Muscle of arm (tissue), 12 donors: ENCODE measurements around the gene ZBTB7B. TPM values are rescaled to one million over a fixed set of nuclear protein-coding genes. Genes with fewer than 3 reads are reported as not detected.
A peak's percentile ranks its signal among the peaks of the same experiment; 100 is the strongest.

Source experiments
- DNase-seq: peaks from one replicate; pipeline ENCODE4 v3.0.0-alpha.2; 2013
- polyA plus RNA-seq, 12 donors: library from polyadenylated mRNA; unstranded; fragments of 120-200 nt; gene quantifications; one replicate each; pipeline ENCODE4 v1.2.1, GENCODE V29; 2013; ENCODE audit not compliant: insufficient read length in 12 of 12

Gene ZBTB7B
- polyA plus RNA-seq, 12 donors, result 3.9 to 32.4 (median 8.5) TPM; not detected in 1

GRCh38 chr1:155035936-155036335, 33.3 kb downstream of the ZBTB7B start:
- no peak for DNase-seq

DNA sequence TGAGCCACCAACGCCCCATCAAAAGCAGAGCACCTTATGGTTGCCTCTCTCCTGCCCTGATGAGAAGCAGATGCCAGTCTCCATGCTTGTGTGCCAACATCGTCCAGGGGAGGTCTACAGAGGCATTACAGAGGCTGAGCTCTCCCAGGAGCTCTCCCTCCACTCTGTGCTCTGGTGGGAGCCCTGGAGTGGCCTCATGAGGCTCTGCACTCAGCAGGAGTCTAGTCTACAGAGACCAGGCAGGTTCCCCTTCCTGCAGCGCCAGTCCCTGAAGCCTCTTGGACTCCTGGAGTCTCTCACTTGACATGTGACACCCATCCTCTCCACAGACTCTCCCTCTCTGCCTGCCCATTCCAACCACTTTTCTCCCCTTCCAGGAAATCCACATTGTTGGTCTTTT, 34.4 kb downstream of the ZBTB7B start:
- DNase-seq, result no peak

GRCh38 chr1:155037851-155038441, 35.3 kb downstream of the ZBTB7B start:
- no peak for DNase-seq

GRCh38 chr1:155038602-155039307, 36.2 kb downstream of the ZBTB7B start:
- no peak for DNase-seq

DNA sequence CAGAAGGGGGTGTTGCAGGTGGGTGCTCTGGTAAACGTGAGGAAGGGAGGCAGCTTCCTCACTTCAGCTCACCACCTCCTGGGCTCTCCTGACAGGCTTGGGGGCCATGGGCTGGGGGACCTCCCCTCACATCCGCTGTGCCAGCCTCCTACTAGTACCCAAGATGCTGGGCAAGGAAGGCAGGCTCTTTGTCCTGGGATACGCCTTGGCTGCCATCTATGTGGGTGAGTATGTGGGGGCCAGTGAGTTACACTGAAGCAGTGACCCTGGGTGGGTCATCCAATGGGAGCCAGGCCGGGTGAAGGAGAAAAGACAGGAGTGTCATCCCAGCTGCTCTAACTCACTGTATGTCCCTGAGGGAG, 36.7 kb downstream of the ZBTB7B start:
- DNase-seq, result no peak

DNA sequence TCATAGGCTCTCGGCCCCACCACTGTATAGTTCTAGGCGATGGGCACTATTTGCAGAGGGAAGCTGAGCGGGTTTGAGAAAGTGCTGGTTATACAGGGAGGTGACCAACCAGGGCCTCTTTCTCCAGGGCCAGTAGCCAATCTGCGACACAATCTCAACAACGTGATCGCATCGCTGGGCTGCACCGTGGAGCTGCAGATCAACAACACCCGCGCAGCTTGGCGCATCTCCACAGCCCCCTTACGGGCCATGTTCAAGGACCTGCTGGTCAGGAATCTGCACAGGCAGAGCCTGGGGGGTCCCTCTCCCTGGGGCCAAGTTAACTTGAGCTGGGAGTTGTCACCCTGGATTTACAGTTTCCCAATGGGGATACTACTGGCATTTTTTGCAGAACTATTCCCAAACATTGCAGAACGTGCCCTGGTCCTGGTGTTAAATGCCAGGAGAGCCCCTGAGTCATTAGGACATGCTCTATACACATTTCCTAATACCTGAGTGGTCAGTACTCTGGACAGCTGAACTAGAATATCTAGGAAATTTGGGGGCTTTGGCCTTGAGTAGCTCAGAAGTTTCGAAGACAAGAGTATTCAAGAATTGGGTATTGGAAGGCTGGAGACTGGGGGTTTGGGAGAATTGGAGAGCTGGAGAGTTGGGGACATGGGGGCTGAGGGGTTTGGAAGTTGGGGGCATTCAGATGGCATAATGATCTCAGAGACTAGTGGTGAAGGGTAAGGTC, 37.9 kb downstream of the ZBTB7B start:
- DNase-seq, result no peak

DNA sequence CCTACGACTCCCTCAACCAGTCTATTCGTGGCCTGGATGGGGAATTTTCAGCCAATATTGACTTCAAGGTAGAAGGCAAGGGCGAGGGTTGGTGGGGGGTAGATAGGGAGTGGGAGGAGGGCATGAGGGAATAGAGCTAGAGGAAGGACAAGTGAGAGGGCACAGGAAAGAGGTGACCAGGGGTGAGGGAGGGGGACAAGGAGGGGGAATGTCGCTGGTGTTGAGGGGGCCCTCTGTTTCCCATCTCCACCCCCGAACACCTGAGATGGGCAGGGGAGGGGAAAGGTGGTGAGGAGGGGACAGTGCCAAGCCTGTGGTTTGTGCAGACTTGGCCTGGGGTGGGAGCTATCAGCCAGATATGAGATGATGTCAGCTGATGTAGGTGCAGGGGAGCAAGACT, 40.2 kb downstream of the ZBTB7B start:
- DNase-seq, result no peak

GRCh38 chr1:155043301-155043702, 40.7 kb downstream of the ZBTB7B start:
- no peak for DNase-seq

GRCh38 chr1:155043793-155044192, 41.2 kb downstream of the ZBTB7B start:
- DNase-seq, result no peak

DNA sequence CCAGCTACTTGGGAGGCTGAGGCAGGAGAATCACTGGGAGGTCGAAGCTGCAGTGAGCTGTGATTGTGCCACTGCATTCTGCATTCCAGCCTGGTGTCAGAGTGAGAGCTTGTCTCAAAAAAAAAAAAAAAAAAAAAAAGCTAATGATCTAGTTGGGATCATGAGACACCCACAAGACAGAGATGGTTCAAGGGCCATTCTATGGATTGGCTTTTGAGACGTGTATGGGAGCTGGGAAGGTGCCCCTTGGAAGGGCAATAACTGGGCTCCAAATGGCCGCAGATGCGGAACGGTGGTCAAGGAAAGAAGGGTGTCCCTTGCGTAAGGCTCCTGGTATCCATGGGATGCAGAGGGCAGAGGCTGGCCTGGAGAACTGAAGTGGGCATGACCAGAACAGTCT, 41.8 kb downstream of the ZBTB7B start:
- no peak for DNase-seq

DNA sequence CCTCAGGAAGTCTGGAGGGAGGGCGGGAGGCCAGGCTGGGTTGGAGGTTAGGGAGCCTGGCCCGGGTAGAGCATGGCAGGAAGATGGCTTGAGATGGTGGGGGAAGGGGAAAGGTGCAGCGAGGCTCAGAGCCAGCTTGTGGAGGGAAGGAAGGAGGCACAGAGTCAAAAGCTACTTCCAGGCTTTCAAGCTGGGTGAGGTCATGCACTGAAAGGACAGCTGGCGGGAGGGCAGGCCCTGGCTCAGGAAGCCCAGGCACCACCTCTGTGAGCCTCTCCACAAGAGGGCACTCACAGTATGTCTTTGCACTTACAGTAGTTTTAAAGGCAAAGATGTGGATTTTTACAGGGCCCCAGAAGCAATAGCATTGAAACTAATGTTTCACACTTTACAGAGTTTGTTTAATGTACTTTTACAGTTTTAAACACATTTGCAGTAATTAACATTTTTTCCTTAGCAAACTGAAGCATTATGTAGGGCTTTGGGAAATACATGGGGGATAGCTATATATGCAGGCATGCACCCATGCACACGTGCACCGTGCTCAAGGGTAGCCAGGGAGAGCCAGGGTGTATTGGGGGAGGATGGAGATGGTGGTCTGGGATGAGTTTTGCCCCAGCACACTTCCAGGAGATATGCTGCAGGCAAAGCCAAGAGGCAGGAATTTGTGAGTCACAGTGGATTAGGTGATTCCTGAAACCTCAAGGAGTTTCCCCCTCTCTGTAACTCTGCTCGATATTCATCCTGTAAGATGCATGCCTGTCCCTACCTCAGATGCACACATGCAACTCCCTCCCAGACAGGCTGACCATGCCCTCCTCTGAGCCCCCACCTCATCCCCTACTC, 42.4 kb downstream of the ZBTB7B start:
- peak; percentile 54 for DNase-seq

- no peak for DNase-seq
Observed at GRCh38 chr1:155048449-155049334, 46.1 kb downstream of the ZBTB7B start.

GRCh38 chr1:155049651-155050559, 47.3 kb downstream of the ZBTB7B start:
- DNase-seq, result no peak

DNA sequence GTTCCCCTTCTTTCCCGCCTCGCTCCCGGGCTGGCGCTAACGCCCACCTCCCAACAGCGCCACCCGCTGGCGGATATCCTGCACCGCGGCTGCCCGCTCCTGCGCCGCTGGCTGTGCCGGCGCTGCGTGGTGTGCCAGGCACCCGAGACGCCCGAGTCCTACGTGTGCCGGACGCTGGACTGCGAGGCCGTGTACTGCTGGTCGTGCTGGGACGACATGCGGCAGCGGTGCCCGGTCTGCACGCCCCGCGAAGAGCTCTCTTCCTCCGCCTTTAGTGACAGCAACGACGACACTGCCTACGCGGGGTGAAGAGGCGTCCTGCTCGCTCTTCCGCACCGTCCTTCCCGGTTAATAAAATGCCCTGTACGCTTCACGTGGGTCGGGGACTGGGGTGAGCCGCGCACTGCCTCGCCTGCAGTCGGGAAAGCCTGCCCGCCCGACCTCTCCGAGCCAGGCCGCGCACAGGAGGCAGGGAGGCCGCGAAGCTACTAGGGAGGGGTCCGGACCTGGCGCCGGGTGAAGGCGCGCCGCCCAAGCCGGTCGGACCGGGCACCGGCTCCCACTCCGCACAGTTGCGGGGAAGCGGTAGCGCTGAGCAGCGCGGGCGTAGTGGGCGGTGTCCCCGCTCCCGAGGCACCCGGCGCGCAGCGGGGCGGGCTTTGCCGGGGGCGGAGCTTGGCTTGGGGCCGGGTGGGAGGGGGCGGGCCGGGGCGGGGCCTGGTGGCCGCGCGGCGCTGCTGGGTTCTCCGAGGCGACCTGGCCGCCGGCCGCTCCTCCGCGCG, 48.1 kb downstream of the ZBTB7B start, which contains the start of gene ADAM15:
ADAM15 (plus strand) TSS at position 757 of the 782 bp plus-strand sequence. CDS start 71 bp downstream, outside the sequence.
- peak; percentile 77 for DNase-seq

GRCh38 chr1:155051342-155051776, 48.8 kb downstream of the ZBTB7B start:
- DNase-seq, result no peak

DNA sequence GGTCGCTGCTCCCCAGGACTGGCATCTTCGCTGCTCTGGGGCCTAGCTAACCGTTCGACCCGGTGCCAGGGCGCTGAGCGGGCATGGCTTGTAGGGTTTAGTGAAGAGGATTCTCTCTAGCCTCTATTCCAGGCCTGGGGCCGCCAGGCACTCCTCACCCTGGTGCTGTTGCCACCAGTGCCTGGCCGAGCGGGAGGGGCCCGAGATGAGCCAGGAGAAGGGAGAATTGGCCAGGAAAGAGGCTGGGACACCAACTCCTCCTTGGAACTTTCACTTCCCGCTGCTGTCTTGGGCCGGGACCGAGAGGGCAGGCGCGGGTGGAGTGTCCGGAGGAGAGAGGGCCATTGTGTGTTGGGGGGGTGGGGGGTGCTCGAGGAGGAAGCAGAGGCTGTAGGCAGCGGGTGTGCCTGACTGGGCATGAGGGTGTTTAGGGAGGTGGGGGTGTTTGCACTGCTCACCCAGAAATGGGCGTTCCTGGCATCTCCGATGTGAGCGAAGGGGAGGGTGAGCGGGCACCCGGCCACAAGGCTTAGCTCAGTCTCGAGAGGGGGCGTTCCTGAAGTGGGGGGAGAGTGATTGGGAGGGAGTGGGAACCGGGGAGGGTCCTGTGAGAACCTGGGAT, 49.3 kb downstream of the ZBTB7B start:
- DNase-seq, result no peak

- no peak for DNase-seq
Observed at GRCh38 chr1:155052439-155053395, 50.1 kb downstream of the ZBTB7B start.
